ENCODE measurements around the gene CLCN4.
A peak's percentile ranks its signal among the peaks of the same experiment; 100 is the strongest.

Gene CLCN4

DNA sequence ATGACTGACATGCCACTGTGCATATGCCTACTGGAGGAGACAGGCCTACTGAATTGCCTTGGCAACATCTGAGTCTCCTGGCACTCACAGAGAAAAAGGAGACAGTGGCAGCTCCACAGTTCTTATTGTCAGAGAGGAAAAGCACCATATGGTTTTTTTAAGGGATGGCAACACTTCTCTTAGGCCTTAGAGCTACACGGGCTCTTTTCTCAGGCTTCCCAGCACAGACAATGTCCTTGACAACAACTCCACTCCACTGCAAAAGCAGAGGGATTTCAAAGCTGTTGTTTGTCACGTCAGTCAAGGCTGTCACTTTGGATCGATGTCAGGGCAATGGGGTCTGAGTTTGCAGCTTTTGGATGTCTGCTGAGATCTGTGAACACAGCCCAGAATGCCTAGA is 4.7 kb upstream of the CLCN4 start:
- H3K4me3 ChIP-seq (replicated peaks; ENCODE audit: low read depth, low read length): no peak overlapping the region
- DNase-seq (ENCODE audit: extremely low read depth, low read depth): no peak
- TF ChIP-seq CTCF (IDR thresholded peaks at IDR 0.05; ENCODE audit: low read depth, low read length, missing control alignments): no peak

DNA sequence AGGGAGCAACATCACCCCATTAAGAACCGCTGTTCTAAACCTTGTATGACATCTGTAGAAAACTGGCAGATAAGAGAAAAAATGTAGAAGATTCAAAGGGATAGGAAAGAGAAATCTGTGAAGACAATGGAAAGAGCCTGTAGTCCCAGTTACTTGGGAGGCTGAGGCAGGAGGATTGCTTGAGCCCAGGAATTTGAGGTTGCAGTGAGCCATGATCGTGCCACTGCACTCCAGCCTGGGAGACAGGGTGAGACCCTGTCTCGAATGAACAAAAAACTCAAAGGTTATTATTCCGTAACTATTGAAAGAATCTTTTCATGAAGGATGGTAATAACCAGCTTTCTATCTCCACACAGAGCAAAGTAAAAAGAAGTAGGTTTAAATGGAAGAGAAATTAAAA is 1.6 kb upstream of the CLCN4 start:
- no peak overlapping the region for H3K4me3 ChIP-seq (replicated peaks; ENCODE audit: low read depth, low read length)
- no peak for DNase-seq (ENCODE audit: extremely low read depth, low read depth)
- TF ChIP-seq CTCF (IDR thresholded peaks at IDR 0.05; ENCODE audit: low read depth, low read length, missing control alignments): no peak

GRCh38 chrX:10157032-10157341 is 212 bp downstream of the CLCN4 start:
- H3K4me3 ChIP-seq (replicated peaks; ENCODE audit: low read depth, low read length): no peak overlapping the region
- TF ChIP-seq CTCF (IDR thresholded peaks at IDR 0.05; ENCODE audit: low read depth, low read length, missing control alignments): no peak
- no peak for DNase-seq (ENCODE audit: extremely low read depth, low read depth)

- no peak for TF ChIP-seq CTCF (IDR thresholded peaks at IDR 0.05; ENCODE audit: low read depth, low read length, missing control alignments)
- H3K4me3 ChIP-seq (replicated peaks; ENCODE audit: low read depth, low read length): no peak overlapping the region
- DNase-seq (ENCODE audit: extremely low read depth, low read depth): no peak
Measured at GRCh38 chrX:10157543-10157942, 768 bp downstream of the CLCN4 start.

DNA sequence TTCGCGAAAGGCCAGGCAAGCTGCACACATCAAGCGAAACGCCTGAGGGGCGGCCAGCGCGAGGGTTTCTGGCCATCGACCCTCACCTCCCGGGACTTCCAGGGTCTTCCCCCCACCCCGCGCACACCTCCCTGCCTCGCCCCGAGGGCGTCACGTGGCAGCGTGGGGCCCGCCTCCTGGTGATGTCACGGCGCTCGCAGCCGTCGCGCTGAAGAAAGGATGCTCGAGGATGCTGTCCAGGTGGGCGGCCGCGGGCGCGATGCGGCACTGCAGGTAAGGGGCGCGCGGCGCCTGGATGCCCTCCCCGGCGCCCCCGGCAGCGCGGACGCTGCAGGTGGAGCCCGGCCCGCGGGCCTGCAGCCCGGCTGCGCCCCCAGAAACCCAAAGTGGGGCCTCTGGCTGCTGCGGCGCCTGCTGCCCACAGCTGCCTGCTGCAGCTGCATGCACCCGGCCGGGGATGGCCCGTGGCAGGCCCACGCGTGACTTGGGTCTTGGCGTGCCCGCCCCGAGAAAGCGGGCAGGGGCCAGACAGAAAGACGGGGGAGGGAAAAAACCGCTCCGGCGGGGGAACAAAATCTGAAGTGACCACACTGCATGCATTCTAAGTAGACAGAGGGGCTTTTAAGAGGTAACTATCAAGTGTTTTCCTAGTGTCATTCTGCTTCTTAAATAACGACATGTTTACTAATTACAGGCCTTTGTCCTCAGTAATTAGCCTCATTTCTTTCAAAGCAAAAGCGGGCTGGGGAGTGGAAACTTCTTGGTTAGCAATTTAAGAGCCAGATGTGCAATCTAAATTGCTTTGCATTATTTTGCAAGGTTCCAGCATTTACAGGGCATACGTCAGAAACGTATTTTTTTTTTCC is 1.7 kb downstream of the CLCN4 start:
- H3K4me3 ChIP-seq (replicated peaks; ENCODE audit: low read depth, low read length): peak overlapping the region; percentile 27; the same call in 1 of the 2 replicates
- no peak for DNase-seq (ENCODE audit: extremely low read depth, low read depth)
- TF ChIP-seq CTCF (IDR thresholded peaks at IDR 0.05; ENCODE audit: low read depth, low read length, missing control alignments): no peak

- no peak for TF ChIP-seq CTCF (IDR thresholded peaks at IDR 0.05; ENCODE audit: low read depth, low read length, missing control alignments)
- no peak for DNase-seq (ENCODE audit: extremely low read depth, low read depth)
- H3K4me3 ChIP-seq (replicated peaks; ENCODE audit: low read depth, low read length): no peak overlapping the region
Measured at GRCh38 chrX:10159145-10159468, 2.3 kb downstream of the CLCN4 start.

GRCh38 chrX:10160211-10160610 is 3.4 kb downstream of the CLCN4 start:
- no peak for TF ChIP-seq CTCF (IDR thresholded peaks at IDR 0.05; ENCODE audit: low read depth, low read length, missing control alignments)
- DNase-seq (ENCODE audit: extremely low read depth, low read depth): no peak
- no peak overlapping the region for H3K4me3 ChIP-seq (replicated peaks; ENCODE audit: low read depth, low read length)

All from HFF-Myc (cell line).